SK-N-SH (cell line): Measurements from ENCODE around the gene FLT4. TPM values are rescaled to one million over a fixed set of nuclear protein-coding genes. Genes with fewer than 3 reads are reported as not detected.
A peak's percentile ranks its signal among the peaks of the same experiment; 100 is the strongest.

Experiments used
- CTCF ChIA-PET: fragments of 300-600, 350-600 bp; formaldehyde crosslinking; extraction: SDS; loops from one replicate; lab custom pipeline; 2021; lab: Yijun Ruan, JAX
- POLR2A ChIA-PET: fragments of 350-600 bp; sonication (Branson Sonifier 250); formaldehyde crosslinking; extraction: SDS; loops from one replicate; lab custom pipeline; 2020; ENCODE audit warnings: antibody characterized with exemption, inconsistent platforms; lab: Yijun Ruan, JAX
- DNase-seq: peaks from one replicate; pipeline ENCODE4 v3.0.0; 2012
- H2AFZ ChIP-seq: fragments of 200-600 bp; sonication (generic); 2 replicates; pipeline ENCODE4 v1.8.1; 2016; ENCODE audit warnings: antibody characterized with exemption, mild to moderate bottlenecking, low read depth
- H3F3A ChIP-seq: fragments of 200-600 bp; sonication (generic); replicated peaks from 2 replicates; pipeline ENCODE3; 2016; ENCODE audit warnings: antibody characterized with exemption, mild to moderate bottlenecking; ENCODE audit not compliant: insufficient read depth
- H3K27ac ChIP-seq, 2 experiments: fragments of 200-500 bp in 1 of 2; fragments of 200-600 bp in 1 of 2; sonication (Bioruptor generic) in 1 of 2; sonication (generic), shearing (Covaris generic) in 1 of 2; 2 replicates each; pipeline versions ENCODE4 v1.5.1 to v1.6.1; 2014 to 2016; ENCODE audit warnings: low read depth in 2 of 2, inconsistent platforms in 1 of 2, low read length in 1 of 2, mild to moderate bottlenecking in 1 of 2, mixed read lengths in 1 of 2
- H3K27me3 ChIP-seq: fragments of 200-600 bp; sonication (generic), shearing (Covaris generic); 2 replicates; pipeline ENCODE4 v1.6.1; 2016; ENCODE audit warnings: mixed run types; ENCODE audit not compliant: insufficient read depth
- H3K36me3 ChIP-seq, 2 experiments: fragments of 200-500 bp in 1 of 2; fragments of 200-600 bp in 1 of 2; sonication (Bioruptor generic) in 1 of 2; sonication (generic) in 1 of 2; replicated peaks in 1 of 2; 2 replicates each; pipeline versions ENCODE3 to v1.5.1; 2014 to 2016; ENCODE audit warnings: low read length in 1 of 2, mild to moderate bottlenecking in 1 of 2; ENCODE audit not compliant: insufficient read depth in 2 of 2, control insufficient read depth in 1 of 2
- H3K4me1 ChIP-seq, 2 experiments: fragments of 200-500 bp in 1 of 2; fragments of 200-600 bp in 1 of 2; sonication (Bioruptor generic) in 1 of 2; sonication (generic), shearing (Covaris generic) in 1 of 2; 2 replicates each; pipeline versions ENCODE4 v1.5.1 to v1.6.1; 2014 to 2016; ENCODE audit warnings: low read depth in 1 of 2, low read length in 1 of 2, mixed run types in 1 of 2; ENCODE audit not compliant: insufficient read depth in 2 of 2, control insufficient read depth in 1 of 2
- H3K4me2 ChIP-seq: fragments of 200-600 bp; sonication (generic), shearing (Covaris generic); 2 replicates; pipeline ENCODE4 v1.6.1; 2017; ENCODE audit warnings: mixed run types
- H3K4me3 ChIP-seq, 2 experiments: fragments of 200-500 bp in 1 of 2; fragments of 200-600 bp in 1 of 2; sonication (Bioruptor generic) in 1 of 2; sonication (generic), shearing (Covaris generic) in 1 of 2; 2 replicates each; pipeline versions ENCODE4 v1.5.1 to v1.8.1; 2014 to 2016; ENCODE audit warnings: low read depth in 2 of 2, inconsistent platforms in 1 of 2, low read length in 1 of 2, mild to moderate bottlenecking in 1 of 2, mixed read lengths in 1 of 2, moderate library complexity in 1 of 2
- H3K79me2 ChIP-seq: fragments of 200-600 bp; sonication (generic); 2 replicates; pipeline ENCODE4 v1.8.1; 2017; ENCODE audit warnings: mild to moderate bottlenecking; ENCODE audit not compliant: insufficient read depth
- H3K9ac ChIP-seq: fragments of 200-600 bp; sonication (generic); 2 replicates; pipeline ENCODE4 v1.6.1; 2017; ENCODE audit warnings: mixed run types
- H3K9me2 ChIP-seq: fragments of 200-600 bp; sonication (generic); 2 replicates; pipeline ENCODE4 v1.6.1; 2017; ENCODE audit warnings: mixed run types
- H3K9me3 ChIP-seq: fragments of 200-600 bp; sonication (generic); 2 replicates; pipeline ENCODE4 v1.6.1; 2017; ENCODE audit warnings: mixed run types, mild to moderate bottlenecking, moderate library complexity
- H4K20me1 ChIP-seq: fragments of 200-600 bp; sonication (generic); 2 replicates; pipeline ENCODE4 v1.6.1; 2017; ENCODE audit warnings: mild to moderate bottlenecking, mixed run types; ENCODE audit not compliant: insufficient read depth
- CHD2 ChIP-seq: fragments of 150-350 bp; IDR thresholded peaks from 2 replicates; pipeline ENCODE4 v1.6.1; 2018; ENCODE audit warnings: low read length; ENCODE audit not compliant: partially characterized antibody
- CTCF ChIP-seq: fragments of 200-600 bp; sonication (generic); IDR thresholded peaks from 2 replicates; pipeline ENCODE4 v1.6.1; 2017; ENCODE audit warnings: antibody characterized with exemption, mild to moderate bottlenecking, moderate library complexity
- ELF1 ChIP-seq: IDR thresholded peaks from 2 replicates; pipeline ENCODE4 v1.4.0; 2012
- EP300 ChIP-seq, 2 experiments: IDR thresholded peaks; 2 replicates each; pipeline versions ENCODE4 v1.4.0 to v1.6.1; 2012; ENCODE audit warnings: borderline replicate concordance in 1 of 2, low read depth in 1 of 2, low read length in 1 of 2
- FOSL2 ChIP-seq: IDR thresholded peaks from 2 replicates; pipeline ENCODE4 v1.4.0; 2012; ENCODE audit warnings: low read depth, mild to moderate bottlenecking, moderate library complexity, borderline replicate concordance
- FOXJ3 ChIP-seq: sonication (generic); formaldehyde crosslinking; IDR thresholded peaks from 2 replicates; pipeline ENCODE4 v1.5.1; 2020; ENCODE audit warnings: mild to moderate bottlenecking, missing genetic modification reagents
- GABPA ChIP-seq: IDR thresholded peaks from 2 replicates; pipeline ENCODE4 v1.4.0; 2012; ENCODE audit warnings: low read depth, mild to moderate bottlenecking
- GATA2 ChIP-seq: sonication (generic); formaldehyde crosslinking; IDR thresholded peaks from 2 replicates; pipeline ENCODE4 v1.5.0; 2020; ENCODE audit warnings: mild to moderate bottlenecking, missing genetic modification reagents
- JUND ChIP-seq: IDR thresholded peaks from 2 replicates; pipeline ENCODE4 v1.4.0; 2012
- MAX ChIP-seq: IDR thresholded peaks from 2 replicates; pipeline ENCODE4 v1.4.0; 2012; ENCODE audit warnings: low read depth
- NFIC ChIP-seq: IDR thresholded peaks from 2 replicates; pipeline ENCODE4 v1.4.0; 2012; ENCODE audit warnings: borderline replicate concordance
- PBX3 ChIP-seq: IDR thresholded peaks from 2 replicates; pipeline ENCODE4; 2012
- POLR2AphosphoS5 ChIP-seq: IDR thresholded peaks from 2 replicates; pipeline ENCODE4 v1.6.1; 2012; ENCODE audit warnings: low read depth, low read length
- RAD21 ChIP-seq: IDR thresholded peaks from 2 replicates; pipeline ENCODE4 v1.6.1; 2012; ENCODE audit warnings: mild to moderate bottlenecking, low read length
- RCOR1 ChIP-seq: fragments of 150-350 bp; IDR thresholded peaks from 2 replicates; pipeline ENCODE4 v1.6.1; 2017; ENCODE audit warnings: antibody characterized with exemption, low read length
- RFX5 ChIP-seq: IDR thresholded peaks from 2 replicates; pipeline ENCODE4 v1.6.1; 2012; ENCODE audit warnings: mild to moderate bottlenecking, improper control_type of control experiment, low read length
- SIN3A ChIP-seq: IDR thresholded peaks from 2 replicates; pipeline ENCODE4 v1.6.1; 2012; ENCODE audit warnings: low read depth, mild to moderate bottlenecking, low read length, moderate library complexity, borderline replicate concordance
- SMC3 ChIP-seq: IDR thresholded peaks from 2 replicates; pipeline ENCODE4 v1.6.1; 2012; ENCODE audit warnings: low read depth, low read length, improper control_type of control experiment
- TCF12 ChIP-seq: IDR thresholded peaks from 2 replicates; pipeline ENCODE4 v1.4.0; 2012
- TEAD4 ChIP-seq: IDR thresholded peaks from 2 replicates; pipeline ENCODE4 v1.4.0; 2012; ENCODE audit warnings: mild to moderate bottlenecking, borderline replicate concordance; ENCODE audit not compliant: insufficient read depth
- USF1 ChIP-seq: IDR thresholded peaks from 2 replicates; pipeline ENCODE4 v1.4.0; 2012; ENCODE audit warnings: low read depth, borderline replicate concordance
- USF2 ChIP-seq: fragments of 150-350 bp; IDR thresholded peaks from 2 replicates; pipeline ENCODE4 v1.6.1; 2017; ENCODE audit warnings: antibody characterized with exemption, low read length, low read depth, borderline replicate concordance
- YY1 ChIP-seq: IDR thresholded peaks from 2 replicates; pipeline ENCODE4 v1.4.0; 2012; ENCODE audit warnings: low read depth, mild to moderate bottlenecking
- WGBS: methylation state at CpG from one replicate; pipeline ENCODE4 v1.1.6; 2017; ENCODE audit warnings: low lambda C conversion rate; 5-methylcytosine and 5-hydroxymethylcytosine counted together
- polyA plus RNA-seq, 3 experiments: library from polyadenylated mRNA; depleted of rRNA; stranded (reverse); fragments of >200 nt; gene quantifications; 2 replicates each; pipeline ENCODE4 v1.2.3, GENCODE V29; 2012

Gene FLT4
- polyA plus RNA-seq, 1 of the 3 experiments (the other 2 are of a cell fraction) = 0.05 TPM

- no peak overlapping the region for H3K27ac ChIP-seq
- no peaks in the 10 kb centered on the region for H3K9me3 ChIP-seq
- H3K79me2 ChIP-seq = no peaks in the 10 kb centered on the region
- H3K36me3 ChIP-seq = no peaks in the 10 kb centered on the region
- ChIA-PET CTCF (interaction anchor here (1.6 kb wide), 1 partner anchor 21 kb away, joined by 6 read pairs; no protein-coding TSS in a partner anchor), POLR2A (no interaction called here)
- no peak overlapping the region for H2AFZ ChIP-seq
- no peak overlapping the region for H3K4me2 ChIP-seq
- TF ChIP-seq SMC3 (no peak), FOXJ3 (CRISPR knock-in tag) (no peak), MAX (no peak), USF2 (no peak), RFX5 (no peak), RAD21 (no peak), RCOR1 (no peak), FOSL2 (no peak), GABPA (no peak), GATA2 (no peak), TEAD4 (no peak), SIN3A (no peak), POLR2AphosphoS5 (no peak)
- H3F3A ChIP-seq = no peaks in the 10 kb centered on the region
- H3K4me1 ChIP-seq = no peaks in the 10 kb centered on the region
- H4K20me1 ChIP-seq = no peaks in the 10 kb centered on the region
- H3K27me3 ChIP-seq = peaks cover 25% of the 10 kb centered on the region; the same call in 1 of the 2 replicates
- whole genome bisulfite sequencing = 50% methylated on average over 8 of the region's 27 CpGs
- H3K9ac ChIP-seq = no peak overlapping the region
- peak; percentile 17 for DNase-seq
- H3K9me2 ChIP-seq = no peaks in the 10 kb centered on the region
- H3K4me3 ChIP-seq = no peak overlapping the region
Measured at GRCh38 chr5:180639741-180640610, 9.4 kb downstream of the FLT4 start.

GRCh38 chr5:180639287-180639686 lies 10.1 kb downstream of the FLT4 start:
- no peak overlapping the region for H2AFZ ChIP-seq
- no peaks in the 10 kb centered on the region for H3K4me1 ChIP-seq
- CTCF ChIA-PET = no interaction called here
- no peaks in the 10 kb centered on the region for H3K79me2 ChIP-seq
- no peak overlapping the region for H3K4me2 ChIP-seq
- 57% methylated on average over 3 of the region's 3 CpGs for WGBS
- H3K36me3 ChIP-seq = no peaks in the 10 kb centered on the region
- H3K27ac ChIP-seq = no peak overlapping the region
- H3K9me2 ChIP-seq = no peaks in the 10 kb centered on the region
- no peak for DNase-seq
- no peaks in the 10 kb centered on the region for H3F3A ChIP-seq
- H3K9ac ChIP-seq = no peak overlapping the region
- no peaks in the 10 kb centered on the region for H3K9me3 ChIP-seq
- H3K27me3 ChIP-seq = peaks cover 20% of the 10 kb centered on the region; the same call in 1 of the 2 replicates
- H3K4me3 ChIP-seq = no peak overlapping the region
- no peaks in the 10 kb centered on the region for H4K20me1 ChIP-seq
- POLR2A ChIA-PET = no interaction called here
- TF ChIP-seq PBX3 (no peak), SIN3A (no peak), GABPA (no peak), USF1 (no peak), JUND (no peak), ELF1 (no peak), TCF12 (no peak), GATA2 (no peak), EP300 (IDR thresholded peaks at IDR 0.05; ENCODE audit: borderline replicate concordance in 1 of 2, low read depth in 1 of 2, low read length in 1 of 2) (no peak), SMC3 (no peak), YY1 (no peak), CHD2 (no peak), NFIC (no peak), CTCF (no peak), FOSL2 (no peak)
